Esophagus muscularis mucosa (tissue), 4 donors: ENCODE measurements around the gene SAMD14.

Source experiments
- CTCF ChIP-seq, 3 experiments: fragments of 200-600 bp in 2 of 3; fragments of 450-650 bp in 1 of 3; sonication (generic) in 2 of 3; IDR thresholded peaks; one replicate each; pipeline ENCODE4 v1.5.1; 2017 to 2019; ENCODE audit warnings: antibody characterized with exemption in 3 of 3, mild to moderate bottlenecking in 2 of 3, moderate library complexity in 1 of 3
- EP300 ChIP-seq: sonication (generic); formaldehyde crosslinking; IDR thresholded peaks from one replicate; pipeline ENCODE4 v1.6.1; 2017; ENCODE audit warnings: antibody characterized with exemption
- POLR2A ChIP-seq: fragments of 450-650 bp; IDR thresholded peaks from one replicate; pipeline ENCODE4 v1.6.1; 2017; ENCODE audit warnings: antibody characterized with exemption, moderate library complexity, mild to moderate bottlenecking, low read depth
- POLR2AphosphoS5 ChIP-seq, 2 donors: sonication (generic); formaldehyde crosslinking; IDR thresholded peaks; one replicate each; pipeline ENCODE4 v1.6.1; 2017; ENCODE audit warnings: antibody characterized with exemption in 2 of 2

GRCh38 chr17:50172936-50173334 is 43.0 kb upstream of the SAMD14 start:
- TF ChIP-seq CTCF (IDR thresholded peaks at IDR 0.05) (no peak), POLR2A (no peak), POLR2AphosphoS5 (IDR thresholded peaks at IDR 0.05) (no peak), EP300 (no peak)
